HG03575 (cell line): ENCODE data around the gene OR6X1.
"Not testable (repeated sequence)": the region's sequence is repeated elsewhere in the genome, so short reads cannot be mapped to it uniquely, and the experiment has no call there.

ENCODE experiments used
- ATAC-seq: cut with Tn5 transposase; IDR thresholded peaks from one replicate; pipeline ENCODE4 v1.9.1; 2021; ENCODE audit not compliant: unreplicated experiment, insufficient number of reproducible peaks, low FRiP score; ENCODE audit errors: extremely low read depth

OR6X1 gene

GRCh38 chr11:123757976-123758375 is 3.7 kb upstream of the OR6X1 start:
- no peak for ATAC-seq

GRCh38 chr11:123755813-123756212 is 1.5 kb upstream of the OR6X1 start:
- ATAC-seq: no peak

- no peak for ATAC-seq
Observed at GRCh38 chr11:123755344-123755743, 1.0 kb upstream of the OR6X1 start.

- no peak for ATAC-seq
Observed at GRCh38 chr11:123753110-123753509, 1.2 kb downstream of the OR6X1 start.

GRCh38 chr11:123751781-123752180 is 2.5 kb downstream of the OR6X1 start:
- ATAC-seq: no peak

GRCh38 chr11:123748349-123748748 is 6.0 kb downstream of the OR6X1 start:
- not testable (repeated sequence) for ATAC-seq

- no peak for ATAC-seq
Observed at GRCh38 chr11:123745764-123746451, 8.4 kb downstream of the OR6X1 start.

- no peak for ATAC-seq
Observed at GRCh38 chr11:123742724-123743120, 11.6 kb downstream of the OR6X1 start.

- ATAC-seq: no peak
Observed at GRCh38 chr11:123742031-123742723, 12.1 kb downstream of the OR6X1 start.

- ATAC-seq: peak; percentile 95
Observed at GRCh38 chr11:123741159-123742030, 12.9 kb downstream of the OR6X1 start, which contains the start of gene ZNF202. ZNF202 (minus strand) TSS chr11:123741660; CDS start chr11:123730888, 10,772 bp downstream.

GRCh38 chr11:123740787-123741158 is 13.5 kb downstream of the OR6X1 start:
- no peak for ATAC-seq

GRCh38 chr11:123738374-123738773 is 15.9 kb downstream of the OR6X1 start:
- ATAC-seq: no peak

GRCh38 chr11:123736769-123737168 is 17.5 kb downstream of the OR6X1 start:
- ATAC-seq: no peak

- no peak for ATAC-seq
Observed at GRCh38 chr11:123729602-123730001, 24.7 kb downstream of the OR6X1 start.

- ATAC-seq: no peak
Observed at GRCh38 chr11:123725995-123726655, 28.2 kb downstream of the OR6X1 start.

- ATAC-seq: no peak
Observed at GRCh38 chr11:123719452-123719851, 34.9 kb downstream of the OR6X1 start.

- ATAC-seq: no peak
Observed at GRCh38 chr11:123718469-123718868, 35.8 kb downstream of the OR6X1 start.

- ATAC-seq: no peak
Observed at GRCh38 chr11:123718063-123718462, 36.3 kb downstream of the OR6X1 start.

GRCh38 chr11:123712627-123713026 is 41.7 kb downstream of the OR6X1 start:
- not testable (repeated sequence) for ATAC-seq
